IMR-90 (cell line): Measurements from ENCODE around the gene ARMC10. TPM values are rescaled to one million over a fixed set of nuclear protein-coding genes. Genes with fewer than 3 reads are reported as not detected.
"Not testable (repeated sequence)": the region's sequence is repeated elsewhere in the genome, so short reads cannot be mapped to it uniquely, and the experiment has no call there.

ENCODE experiments used
- ATAC-seq: fragments of 200-7000 bp; cut with Tn5 transposase; 2 replicates; pipeline ENCODE4 v1.9.1; 2020; ENCODE audit warnings: low read depth, mild to moderate bottlenecking, moderate library complexity
- BruUV-seq: library from RNA; stranded (reverse); fragments of 400-500 nt; replicated peaks from 2 replicates; lab custom pipeline; 2021; lab: Mats Ljungman, UMichigan
- CTCF ChIA-PET: fragments of 300-600 bp; formaldehyde crosslinking; extraction: SDS; loops from one replicate; lab custom pipeline; 2021; ENCODE audit warnings: antibody characterized with exemption; lab: Yijun Ruan, JAX
- POLR2A ChIA-PET: fragments of 300-600 bp; sonication (Branson Sonifier 250); formaldehyde crosslinking; loops from one replicate; lab custom pipeline; 2022; ENCODE audit warnings: antibody characterized with exemption; ENCODE audit not compliant: unreplicated experiment; lab: Charles Lee
- DNase-seq: peaks from one replicate; pipeline ENCODE4 v3.0.0; 2013
- H2AFZ ChIP-seq: replicated peaks from 2 replicates; pipeline ENCODE3; 2013; ENCODE audit warnings: low read length, mild to moderate bottlenecking; ENCODE audit not compliant: poor library complexity
- H2AK5ac ChIP-seq: 2 replicates; pipeline ENCODE4 v1.6.1; 2013; ENCODE audit warnings: low read depth, low read length, inconsistent platforms
- H2AK9ac ChIP-seq: replicated peaks from 2 replicates; pipeline ENCODE3; 2013; ENCODE audit warnings: mild to moderate bottlenecking, low read depth, low read length, moderate library complexity; ENCODE audit not compliant: poor library complexity
- H2BK120ac ChIP-seq: 2 replicates; pipeline ENCODE4 v1.6.1; 2013; ENCODE audit warnings: low read depth, low read length, inconsistent platforms
- H2BK15ac ChIP-seq: 3 replicates; pipeline ENCODE4 v1.6.1; 2013; ENCODE audit warnings: low read depth, low read length, inconsistent platforms
- H2BK20ac ChIP-seq: 2 replicates; pipeline ENCODE4 v1.6.1; 2013; ENCODE audit warnings: low read depth, mild to moderate bottlenecking, inconsistent platforms, low read length, moderate library complexity
- H2BK5ac ChIP-seq: 2 replicates; pipeline ENCODE4 v1.6.1; 2013; ENCODE audit warnings: mild to moderate bottlenecking, low read depth, low read length, inconsistent platforms; ENCODE audit not compliant: poor library complexity, severe bottlenecking
- H3K14ac ChIP-seq: replicated peaks from 2 replicates; pipeline ENCODE4 v1.6.1; 2013; ENCODE audit warnings: low read depth, low read length, inconsistent platforms
- H3K18ac ChIP-seq: 2 replicates; pipeline ENCODE4 v1.6.1; 2013; ENCODE audit warnings: low read depth, low read length, control low read depth
- H3K23ac ChIP-seq: 2 replicates; pipeline ENCODE4 v1.6.1; 2013; ENCODE audit warnings: low read depth, low read length, inconsistent platforms
- H3K27ac ChIP-seq: 2 replicates; pipeline ENCODE4 v1.5.1; 2013; ENCODE audit warnings: mild to moderate bottlenecking, control low read depth, low read length; ENCODE audit not compliant: insufficient read depth
- H3K27me3 ChIP-seq: 2 replicates; pipeline ENCODE4 v1.6.1; 2013; ENCODE audit warnings: low read length; ENCODE audit not compliant: control insufficient read depth, insufficient read depth
- H3K36me3 ChIP-seq: 2 replicates; pipeline ENCODE4 v1.6.1; 2013; ENCODE audit warnings: low read length, mixed read lengths; ENCODE audit not compliant: control insufficient read depth, insufficient read depth
- H3K4ac ChIP-seq: 2 replicates; pipeline ENCODE4 v1.6.1; 2013; ENCODE audit warnings: low read depth, low read length, inconsistent platforms
- H3K4me1 ChIP-seq: 2 replicates; pipeline ENCODE4 v1.6.1; 2013; ENCODE audit warnings: low read length, mixed read lengths; ENCODE audit not compliant: control insufficient read depth, insufficient read depth
- H3K4me2 ChIP-seq: 2 replicates; pipeline ENCODE4 v1.6.1; 2013; ENCODE audit warnings: low read depth, mild to moderate bottlenecking, control low read depth, low read length, moderate library complexity
- H3K4me3 ChIP-seq: 2 replicates; pipeline ENCODE4 v1.5.1; 2013; ENCODE audit warnings: low read depth, mild to moderate bottlenecking, control low read depth, low read length, moderate library complexity; ENCODE audit not compliant: insufficient read depth
- H3K56ac ChIP-seq: 2 replicates; pipeline ENCODE4 v1.6.1; 2013; ENCODE audit warnings: low read length, inconsistent platforms; ENCODE audit not compliant: insufficient read depth; ENCODE audit errors: extremely low read depth
- H3K79me1 ChIP-seq, 2 experiments: 2 replicates each; pipeline ENCODE4 v1.6.1; 2013; ENCODE audit warnings: low read length in 2 of 2, inconsistent platforms in 1 of 2, low read depth in 1 of 2
- H3K9ac ChIP-seq: 2 replicates; pipeline ENCODE4 v1.6.1; 2013; ENCODE audit warnings: low read depth, low read length, control low read depth
- H3K9me1 ChIP-seq: 2 replicates; pipeline ENCODE4 v1.6.1; 2013; ENCODE audit warnings: low read length, inconsistent platforms; ENCODE audit not compliant: insufficient read depth
- H3K9me3 ChIP-seq: 2 replicates; pipeline ENCODE4 v1.6.1; 2013; ENCODE audit warnings: low read length; ENCODE audit not compliant: control insufficient read depth, insufficient read depth
- H4K20me1 ChIP-seq: 2 replicates; pipeline ENCODE4 v1.6.1; 2013; ENCODE audit warnings: low read length, inconsistent platforms; ENCODE audit not compliant: insufficient read depth
- H4K5ac ChIP-seq: 2 replicates; pipeline ENCODE4 v1.6.1; 2013; ENCODE audit warnings: mild to moderate bottlenecking, low read depth, low read length, control low read depth
- H4K8ac ChIP-seq, 2 experiments: 2 replicates each; pipeline ENCODE4 v1.6.1; 2013; ENCODE audit warnings: low read depth in 2 of 2, low read length in 2 of 2, control low read depth in 1 of 2, inconsistent platforms in 1 of 2
- H4K91ac ChIP-seq: 2 replicates; pipeline ENCODE4 v1.6.1; 2013; ENCODE audit warnings: low read depth, low read length, inconsistent platforms; ENCODE audit not compliant: insufficient read depth
- BHLHE40 ChIP-seq: fragments of 150-350 bp; IDR thresholded peaks from 2 replicates; pipeline ENCODE4 v1.6.1; 2016; ENCODE audit warnings: mild to moderate bottlenecking, low read depth, low read length
- FOS ChIP-seq: fragments of 150-350 bp; IDR thresholded peaks from 2 replicates; pipeline ENCODE4 v1.6.1; 2016; ENCODE audit warnings: low read depth, low read length
- MXI1 ChIP-seq: IDR thresholded peaks from 2 replicates; pipeline ENCODE4 v1.6.1; 2012; ENCODE audit warnings: low read depth, mild to moderate bottlenecking, low read length, moderate library complexity, borderline replicate concordance
- NFE2L2 ChIP-seq: fragments of 150-350 bp; IDR thresholded peaks from 2 replicates; pipeline ENCODE4 v1.6.1; 2016; ENCODE audit warnings: low read depth, mild to moderate bottlenecking, low read length
- WGBS, 2 experiments: methylation state at CpG; one replicate each; pipeline versions ENCODE4 v1.1.5 to v1.1.7; 2013; ENCODE audit warnings: missing lambda C conversion rate in 2 of 2; ENCODE audit not compliant: insufficient read length in 1 of 2; ENCODE audit errors: extremely low coverage in 2 of 2; 5-methylcytosine and 5-hydroxymethylcytosine counted together
- dilution Hi-C: fragments of 300-500 bp; cut with HindIII; formaldehyde crosslinking; loops from one replicate; pipeline ENCODE4 v1.14.3; 2018; ENCODE audit warnings: low sequenced_read_pairs; ENCODE audit not compliant: unreplicated experiment
- in situ Hi-C: fragments of 300-500 bp; cut with MboI; formaldehyde crosslinking; loops from 3 replicates; pipeline ENCODE4 v1.14.3; 2019; ENCODE audit warnings: low sequenced_read_pairs, inconsistent platforms, mixed read lengths
- intact Hi-C: fragments of 100-400 bp; cut with micrococcal nuclease; formaldehyde crosslinking; loops from 2 replicates; pipeline ENCODE4 v1.10.0; 2022
- polyA plus RNA-seq, 3 experiments: library from polyadenylated mRNA; depleted of rRNA; stranded (reverse); fragments of >200 nt; gene quantifications; 2 replicates each; pipeline ENCODE4 v1.2.3, GENCODE V29; 2012; ENCODE audit warnings: low replicate concordance in 1 of 3
- total RNA-seq: library from RNA; depleted of rRNA; stranded (reverse); fragments of >200 nt; gene quantifications from 2 replicates; pipeline ENCODE4 v1.2.3, GENCODE V29; 2012
- TF ChIP-seq, protein P1 (sequence below): conservative IDR thresholded peaks from 2 replicates; pipeline ENCODE4 v1.5.1; 2012; ENCODE audit warnings: mild to moderate bottlenecking, low read depth, low read length, improper control_type of control experiment

Gene ARMC10
- total and polyA plus RNA-seq, 2 of the 4 experiments (the other 2 are of a cell fraction) = 17.4 to 21.0 TPM

- Histone ChIP-seq H2AK5ac (no peak overlapping the region), H3K9me3 (no peaks in the 10 kb centered on the region), H2BK20ac (no peak overlapping the region), H3K18ac (no peak overlapping the region), H2BK5ac (no peak overlapping the region), H4K8ac (no peak overlapping the region), H4K20me1 (no peaks in the 10 kb centered on the region), H4K5ac (no peak overlapping the region), H3K9me1 (no peaks in the 10 kb centered on the region; the same call in 1 of the 2 replicates), H3K14ac (no peak overlapping the region), H3K4me2 (no peak overlapping the region), H2AFZ (no peak overlapping the region), H3K4ac (no peak overlapping the region), H2BK15ac (no peak overlapping the region), H3K27ac (no peak overlapping the region), H2AK9ac (no peak overlapping the region), H3K4me3 (no peak overlapping the region), H3K79me1 (peaks cover 3 to 9% of the 10 kb centered on the region in 2 experiments; a peak in 1 of 4 replicates), H3K27me3 (no peaks in the 10 kb centered on the region), H3K23ac (no peak overlapping the region), H3K56ac (no peak overlapping the region), H2BK120ac (no peak overlapping the region), H3K9ac (no peak overlapping the region), H3K36me3 (no peaks in the 10 kb centered on the region), H4K91ac (no peak overlapping the region), H3K4me1 (no peaks in the 10 kb centered on the region; the same call in 1 of the 2 replicates)
- CTCF ChIA-PET = interaction anchor here (1.1 kb wide), 1 partner anchor 21 kb away, joined by 3 read pairs; no protein-coding TSS in a partner anchor
- ATAC-seq (no peak), DNase-seq (no peak)
- POLR2A ChIA-PET = no interaction called here
- no CpG with 5 or more reads among the region's 1 CpG for WGBS, 2 experiments
- in situ Hi-C loops = no loop called here
- TF ChIP-seq FOS = no peak
- TF ChIP-seq, protein P1, sequence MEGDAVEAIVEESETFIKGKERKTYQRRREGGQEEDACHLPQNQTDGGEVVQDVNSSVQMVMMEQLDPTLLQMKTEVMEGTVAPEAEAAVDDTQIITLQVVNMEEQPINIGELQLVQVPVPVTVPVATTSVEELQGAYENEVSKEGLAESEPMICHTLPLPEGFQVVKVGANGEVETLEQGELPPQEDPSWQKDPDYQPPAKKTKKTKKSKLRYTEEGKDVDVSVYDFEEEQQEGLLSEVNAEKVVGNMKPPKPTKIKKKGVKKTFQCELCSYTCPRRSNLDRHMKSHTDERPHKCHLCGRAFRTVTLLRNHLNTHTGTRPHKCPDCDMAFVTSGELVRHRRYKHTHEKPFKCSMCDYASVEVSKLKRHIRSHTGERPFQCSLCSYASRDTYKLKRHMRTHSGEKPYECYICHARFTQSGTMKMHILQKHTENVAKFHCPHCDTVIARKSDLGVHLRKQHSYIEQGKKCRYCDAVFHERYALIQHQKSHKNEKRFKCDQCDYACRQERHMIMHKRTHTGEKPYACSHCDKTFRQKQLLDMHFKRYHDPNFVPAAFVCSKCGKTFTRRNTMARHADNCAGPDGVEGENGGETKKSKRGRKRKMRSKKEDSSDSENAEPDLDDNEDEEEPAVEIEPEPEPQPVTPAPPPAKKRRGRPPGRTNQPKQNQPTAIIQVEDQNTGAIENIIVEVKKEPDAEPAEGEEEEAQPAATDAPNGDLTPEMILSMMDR = no peak
- no peak for TF ChIP-seq MXI1
- no peak for TF ChIP-seq NFE2L2
- no peak for TF ChIP-seq BHLHE40
- intact Hi-C loops = no loop called here
- dilution Hi-C loops = no loop called here
- BruUV-seq = no TSS peak
These were observed 68.9 kb downstream of the ARMC10 start for GRCh38 chr7:103143868-103144267.

GRCh38 chr7:103144754-103145153, 69.8 kb downstream of the ARMC10 start:
- dilution Hi-C loops, H4K91ac ChIP-seq, BruUV-seq, H3K4me2 ChIP-seq, H2AFZ ChIP-seq, H3K9me3 ChIP-seq, H2BK120ac ChIP-seq, H3K36me3 ChIP-seq, H3K4ac ChIP-seq, H3K9ac ChIP-seq, H3K4me1 ChIP-seq, intact Hi-C loops, H2BK20ac ChIP-seq, H4K8ac ChIP-seq, DNase-seq, H2AK9ac ChIP-seq, H4K20me1 ChIP-seq, in situ Hi-C loops, H3K18ac ChIP-seq, H2BK5ac ChIP-seq, H2AK5ac ChIP-seq, POLR2A ChIA-PET, H3K27ac ChIP-seq, H3K14ac ChIP-seq, H3K4me3 ChIP-seq, ATAC-seq, H3K23ac ChIP-seq, H3K27me3 ChIP-seq, H2BK15ac ChIP-seq, CTCF ChIA-PET, H3K56ac ChIP-seq, H3K9me1 ChIP-seq, H4K5ac ChIP-seq: not testable (repeated sequence)
- peaks cover 3 to 11% of the 10 kb centered on the region in 2 experiments; a peak in 1 of 4 replicates for H3K79me1 ChIP-seq
- 100% methylated on average over 1 of the region's 2 CpGs; no CpG with 5 or more reads in 1 of the 2 experiments for WGBS, 2 experiments
